Gastroesophageal sphincter (tissue), 4 donors: ENCODE results near the gene PLAAT2. TPM values are rescaled to one million over a fixed set of nuclear protein-coding genes. Genes with fewer than 3 reads are reported as not detected.
A peak's percentile ranks its signal among the peaks of the same experiment; 100 is the strongest.

Source experiments
- ATAC-seq: fragments of 150-250 bp; one replicate; pipeline ENCODE4 v1.9.1; 2016; ENCODE audit warnings: mild to moderate bottlenecking, moderate library complexity
- H3K27ac ChIP-seq, 4 donors: fragments of 200-600 bp; sonication (generic) in 3 of 4; 1 replicate in 3 of 4; 2 replicates in 1 of 4; pipeline ENCODE4 v1.5.1; 2016 to 2019
- H3K27me3 ChIP-seq: fragments of 200-600 bp; sonication (generic); one replicate; pipeline ENCODE4 v1.5.1; 2019
- H3K36me3 ChIP-seq, 2 donors: fragments of 200-600 bp; sonication (generic); one replicate each; pipeline ENCODE4 v1.5.1; 2019; ENCODE audit warnings: control low read depth in 1 of 2
- H3K4me1 ChIP-seq, 3 donors: fragments of 200-600 bp; sonication (generic); 1 replicate in 2 of 3; 2 replicates in 1 of 3; pipeline ENCODE4 v1.5.1; 2016 to 2019; ENCODE audit warnings: control low read depth in 2 of 3
- H3K4me3 ChIP-seq, 2 donors: fragments of 200-600 bp; sonication (generic); one replicate each; pipeline ENCODE4 v1.5.1; 2019; ENCODE audit warnings: mild to moderate bottlenecking in 1 of 2, moderate library complexity in 1 of 2
- H3K9me3 ChIP-seq, 3 donors: fragments of 200-600 bp; sonication (generic); one replicate each; pipeline ENCODE4 v1.5.1; 2017 to 2019; ENCODE audit warnings: control low read depth in 2 of 3
- EP300 ChIP-seq: sonication (generic); formaldehyde crosslinking; IDR thresholded peaks from one replicate; pipeline ENCODE4 v1.6.1; 2017; ENCODE audit warnings: antibody characterized with exemption, mild to moderate bottlenecking
- POLR2A ChIP-seq, 2 donors: fragments of 450-650 bp; IDR thresholded peaks; one replicate each; pipeline ENCODE4 v1.6.1; 2017; ENCODE audit warnings: antibody characterized with exemption in 2 of 2, mild to moderate bottlenecking in 2 of 2, moderate library complexity in 1 of 2
- POLR2AphosphoS5 ChIP-seq: sonication (generic); formaldehyde crosslinking; IDR thresholded peaks from one replicate; pipeline ENCODE4 v1.6.1; 2017; ENCODE audit warnings: antibody characterized with exemption
- WGBS, 2 donors: methylation state at CpG; one replicate each; pipeline ENCODE4 v1.1.5; 2018; ENCODE audit warnings: low coverage in 1 of 2; 5-methylcytosine and 5-hydroxymethylcytosine counted together
- total RNA-seq, 4 donors: library from RNA; depleted of rRNA; stranded (reverse); fragments of >200 nt; gene quantifications; one replicate each; pipeline ENCODE4 v1.1.0, GENCODE V29; 2016
- TF ChIP-seq, protein P1 (sequence below), 4 experiments: fragments of 200-600 bp in 2 of 4; fragments of 450-650 bp in 2 of 4; sonication (generic) in 1 of 4; IDR thresholded peaks; one replicate each; pipeline ENCODE4 v1.5.1; 2017 to 2019; ENCODE audit warnings: antibody characterized with exemption in 4 of 4, mild to moderate bottlenecking in 2 of 4, moderate library complexity in 2 of 4

PLAAT2 gene
- total RNA-seq, 4 donors from 2014 or later: not detected

DNA sequence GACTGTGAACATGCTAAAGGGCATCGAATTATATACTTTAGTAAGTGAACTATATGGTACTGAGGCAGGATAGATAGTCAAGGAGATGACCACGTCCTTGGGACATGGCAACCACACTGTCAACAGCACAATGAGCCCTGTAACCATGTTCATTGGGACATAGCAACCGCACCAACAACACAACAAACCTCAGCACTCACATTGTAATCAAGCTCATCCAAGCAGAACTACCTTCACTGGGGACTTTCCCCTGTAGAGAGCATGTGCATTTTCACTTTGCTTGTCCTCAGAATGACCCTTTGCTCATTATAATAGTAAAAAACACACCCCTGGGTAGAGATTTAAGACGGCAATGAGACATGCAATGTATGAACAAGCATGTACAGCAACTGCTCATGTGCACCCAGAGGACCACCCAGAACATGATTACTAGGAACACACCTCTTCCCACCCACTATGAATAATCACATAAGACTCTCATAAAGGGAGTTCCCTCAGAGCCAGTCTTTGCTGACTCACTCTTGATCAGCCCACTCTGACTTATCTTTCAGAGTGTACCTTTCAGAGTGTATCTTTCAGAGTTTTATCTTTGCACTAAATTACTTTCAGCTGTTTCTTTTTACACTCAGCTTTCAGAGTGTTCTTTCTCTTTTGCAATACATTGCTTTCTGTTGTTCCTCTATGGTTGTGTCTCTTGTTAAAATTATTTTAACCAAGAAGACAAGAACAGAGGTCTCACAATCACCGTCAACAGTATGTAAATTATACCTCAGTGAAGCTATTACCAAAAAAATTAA is 4.1 kb upstream of the PLAAT2 start:
- no peaks in the 10 kb centered on the region for H3K9me3 ChIP-seq
- TF ChIP-seq, protein P1, sequence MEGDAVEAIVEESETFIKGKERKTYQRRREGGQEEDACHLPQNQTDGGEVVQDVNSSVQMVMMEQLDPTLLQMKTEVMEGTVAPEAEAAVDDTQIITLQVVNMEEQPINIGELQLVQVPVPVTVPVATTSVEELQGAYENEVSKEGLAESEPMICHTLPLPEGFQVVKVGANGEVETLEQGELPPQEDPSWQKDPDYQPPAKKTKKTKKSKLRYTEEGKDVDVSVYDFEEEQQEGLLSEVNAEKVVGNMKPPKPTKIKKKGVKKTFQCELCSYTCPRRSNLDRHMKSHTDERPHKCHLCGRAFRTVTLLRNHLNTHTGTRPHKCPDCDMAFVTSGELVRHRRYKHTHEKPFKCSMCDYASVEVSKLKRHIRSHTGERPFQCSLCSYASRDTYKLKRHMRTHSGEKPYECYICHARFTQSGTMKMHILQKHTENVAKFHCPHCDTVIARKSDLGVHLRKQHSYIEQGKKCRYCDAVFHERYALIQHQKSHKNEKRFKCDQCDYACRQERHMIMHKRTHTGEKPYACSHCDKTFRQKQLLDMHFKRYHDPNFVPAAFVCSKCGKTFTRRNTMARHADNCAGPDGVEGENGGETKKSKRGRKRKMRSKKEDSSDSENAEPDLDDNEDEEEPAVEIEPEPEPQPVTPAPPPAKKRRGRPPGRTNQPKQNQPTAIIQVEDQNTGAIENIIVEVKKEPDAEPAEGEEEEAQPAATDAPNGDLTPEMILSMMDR (IDR thresholded peaks at IDR 0.05): no peak
- TF ChIP-seq POLR2A (IDR thresholded peaks at IDR 0.05) (no peak), POLR2AphosphoS5 (peak; percentile 60), EP300 (no peak)
- H3K4me1 ChIP-seq: peaks cover 0 to 15% (median 0%) of the 10 kb centered on the region in 3 donors
- H3K36me3 ChIP-seq: no peaks in the 10 kb centered on the region
- peak; percentile 83 for ATAC-seq
- H3K27ac ChIP-seq: no peak overlapping the region
- H3K4me3 ChIP-seq: no peak overlapping the region
- no peaks in the 10 kb centered on the region for H3K27me3 ChIP-seq
- 30 to 50% methylated on average over 3 to 5 of the region's 5 CpGs for WGBS, 2 donors

DNA sequence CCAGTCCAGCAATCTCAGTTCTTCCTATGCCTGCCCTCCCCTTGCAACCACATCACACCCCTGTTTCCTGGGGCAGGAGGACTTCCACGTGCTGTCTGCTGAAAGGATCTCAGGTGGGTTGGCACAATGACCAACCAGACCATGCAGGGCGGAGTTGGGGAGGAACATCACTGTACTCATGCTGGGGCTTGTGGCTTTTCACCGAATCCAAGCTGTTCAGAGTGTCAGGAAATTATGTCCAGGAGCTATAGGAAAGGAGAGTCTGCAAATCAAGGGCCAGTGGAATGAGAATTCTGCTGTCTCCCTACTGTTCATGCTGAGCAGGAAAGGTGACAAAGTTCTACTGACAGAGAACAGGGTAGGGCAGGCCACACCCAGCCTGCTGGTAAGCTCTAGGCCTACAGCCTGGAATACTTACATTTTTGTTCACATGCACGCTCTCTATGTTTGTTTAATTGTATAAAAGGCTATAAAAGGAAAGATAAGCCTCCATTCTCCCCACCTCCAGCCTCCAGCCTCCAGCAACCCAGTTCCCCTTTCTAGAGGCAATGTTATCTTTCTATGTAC is 1.7 kb upstream of the PLAAT2 start:
- Histone ChIP-seq H3K27me3 (no peaks in the 10 kb centered on the region), H3K9me3 (no peaks in the 10 kb centered on the region), H3K36me3 (no peaks in the 10 kb centered on the region), H3K4me1 (peaks cover 0 to 15% (median 0%) of the 10 kb centered on the region in 3 donors), H3K27ac (no peak overlapping the region), H3K4me3 (no peak overlapping the region)
- WGBS, 2 donors: 79 to 83% methylated on average over 1 to 2 of the region's 4 CpGs
- no peak for ATAC-seq
- TF ChIP-seq POLR2A (IDR thresholded peaks at IDR 0.05) (no peak), EP300 (no peak), POLR2AphosphoS5 (no peak)
- TF ChIP-seq, protein P1 (IDR thresholded peaks at IDR 0.05): no peak

DNA sequence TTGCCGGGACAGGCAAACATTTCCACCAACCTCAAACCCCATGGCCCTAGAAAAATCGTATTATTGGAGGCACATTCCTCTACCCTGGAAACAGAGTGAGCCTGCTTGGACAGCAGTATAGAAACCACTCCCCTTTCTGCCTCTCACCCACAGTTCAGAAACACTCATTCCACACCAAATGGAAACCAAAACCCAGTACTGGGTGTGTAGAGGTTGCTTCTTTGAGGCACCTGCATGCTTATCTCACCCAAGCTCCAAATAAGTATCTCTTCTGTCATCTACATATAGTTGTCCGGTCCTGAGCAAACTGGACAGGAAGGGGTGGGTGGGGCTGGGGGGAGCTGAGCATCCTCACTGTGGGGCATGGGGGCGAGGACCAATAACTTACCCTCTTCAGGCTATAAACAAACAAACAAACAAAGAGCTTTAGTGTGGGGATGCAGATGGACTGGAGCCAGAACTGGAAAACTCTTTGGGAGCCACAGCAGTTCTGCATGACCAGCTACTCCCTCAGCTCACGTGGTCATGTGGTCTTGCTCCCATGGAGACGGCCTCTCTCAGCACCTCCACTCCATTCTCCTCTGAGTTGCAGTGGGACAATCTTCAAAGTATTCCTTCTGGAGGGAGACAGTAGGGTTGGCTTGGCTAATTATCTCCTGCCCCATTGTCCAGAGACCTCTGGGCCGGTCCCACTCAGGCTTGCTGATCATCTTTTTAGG is 1.0 kb upstream of the PLAAT2 start:
- no peaks in the 10 kb centered on the region for H3K36me3 ChIP-seq
- peaks cover 0 to 15% (median 0%) of the 10 kb centered on the region in 3 donors for H3K4me1 ChIP-seq
- no peaks in the 10 kb centered on the region for H3K9me3 ChIP-seq
- WGBS, 2 donors: 78 to 81% methylated on average over 3 to 6 of the region's 7 CpGs
- H3K27ac ChIP-seq: no peak overlapping the region
- H3K27me3 ChIP-seq: no peaks in the 10 kb centered on the region
- ATAC-seq: no peak
- TF ChIP-seq, protein P1 (IDR thresholded peaks at IDR 0.05): no peak
- TF ChIP-seq POLR2A (IDR thresholded peaks at IDR 0.05) (no peak), EP300 (no peak), POLR2AphosphoS5 (no peak)
- no peak overlapping the region for H3K4me3 ChIP-seq

DNA sequence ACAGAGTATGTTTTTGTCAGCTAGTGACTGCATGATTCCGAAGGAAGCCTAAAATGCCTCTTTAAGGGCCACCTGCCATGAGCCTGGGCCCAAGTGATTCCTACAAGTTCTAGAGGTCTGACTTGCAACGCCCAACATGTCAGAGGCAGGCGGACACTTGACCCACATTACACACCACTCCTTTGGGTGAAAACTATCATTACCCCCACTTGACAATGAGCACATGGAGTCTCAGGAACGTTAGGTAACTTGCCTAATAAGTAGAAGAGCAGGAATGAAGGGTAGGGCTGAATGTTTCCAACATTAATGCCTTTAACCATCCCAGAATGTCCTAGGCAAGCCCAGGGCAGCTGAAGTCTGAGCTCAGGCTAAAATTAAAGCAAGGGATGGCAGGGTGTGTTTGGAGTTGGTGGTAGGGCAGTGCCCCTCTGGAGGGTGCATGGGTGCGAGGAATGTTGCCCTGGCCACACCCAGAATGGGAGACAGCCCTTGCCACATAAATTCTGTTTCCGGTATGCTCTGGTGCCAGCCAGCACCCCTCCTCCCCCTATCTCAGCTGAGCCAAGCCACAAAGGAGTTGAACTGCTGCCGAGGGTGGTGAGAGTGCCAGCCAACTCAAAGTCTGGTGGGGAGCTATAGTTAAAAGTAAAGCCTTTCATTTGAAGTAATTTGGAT is 2.5 kb downstream of the PLAAT2 start:
- H3K9me3 ChIP-seq: no peaks in the 10 kb centered on the region
- H3K27me3 ChIP-seq: no peaks in the 10 kb centered on the region
- WGBS, 2 donors: 54 to 80% methylated on average over 2 to 4 of the region's 7 CpGs
- H3K4me1 ChIP-seq: no peaks in the 10 kb centered on the region
- TF ChIP-seq, protein P1 (IDR thresholded peaks at IDR 0.05): no peak
- no peak for TF ChIP-seq POLR2A (IDR thresholded peaks at IDR 0.05)
- TF ChIP-seq EP300: no peak
- no peak for TF ChIP-seq POLR2AphosphoS5
- no peaks in the 10 kb centered on the region for H3K36me3 ChIP-seq
- no peak overlapping the region for H3K27ac ChIP-seq
- ATAC-seq: no peak
- H3K4me3 ChIP-seq: no peak overlapping the region
